ENCODE data around the gene TRPC4AP. TPM values are rescaled to one million over a fixed set of nuclear protein-coding genes. Genes with fewer than 3 reads are reported as not detected.
"Not testable (repeated sequence)": the region's sequence is repeated elsewhere in the genome, so short reads cannot be mapped to it uniquely, and the experiment has no call there.

Gene TRPC4AP
- total and polyA plus RNA-seq, 2 donors: 24.6 to 57.3 TPM

GRCh38 chr20:35077341-35077740, 15.3 kb downstream of the TRPC4AP start:
- no peak overlapping the region for H3K27ac ChIP-seq (ENCODE audit: low read depth in 1 of 2, low read length in 1 of 2)
- WGBS: over 99% methylated on average over 5 of the region's 5 CpGs
- H3K4me3 ChIP-seq (ENCODE audit: low read length in 2 of 2): no peak overlapping the region
- no peaks in the 10 kb centered on the region for H3K27me3 ChIP-seq (ENCODE audit: control insufficient read depth in 2 of 2, insufficient read depth in 1 of 2, low read length in 1 of 2)
- H3K9me3 ChIP-seq (ENCODE audit: control insufficient read depth in 2 of 2, insufficient read depth in 1 of 2, low read length in 1 of 2): no peaks in the 10 kb centered on the region
- H3K4me1 ChIP-seq (ENCODE audit: control insufficient read depth in 2 of 2, insufficient read depth in 2 of 2, low read length in 2 of 2): no peaks in the 10 kb centered on the region
- DNase-seq (ENCODE audit: low read depth in 6 of 9, low spot score in 9 of 9): no peak
- peaks cover 17 to 19% of the 10 kb centered on the region in 2 donors for H3K36me3 ChIP-seq (ENCODE audit: control insufficient read depth in 2 of 2, insufficient read depth in 2 of 2, low read length in 1 of 2)

GRCh38 chr20:35071436-35072153, 21.0 kb downstream of the TRPC4AP start:
- not testable (repeated sequence) for H3K27me3 ChIP-seq (ENCODE audit: control insufficient read depth in 2 of 2, insufficient read depth in 1 of 2, low read length in 1 of 2); H3K4me1 ChIP-seq (ENCODE audit: control insufficient read depth in 2 of 2, insufficient read depth in 2 of 2, low read length in 2 of 2); H3K27ac ChIP-seq (ENCODE audit: low read depth in 1 of 2, low read length in 1 of 2); H3K4me3 ChIP-seq (ENCODE audit: low read length in 2 of 2); H3K9me3 ChIP-seq (ENCODE audit: control insufficient read depth in 2 of 2, insufficient read depth in 1 of 2, low read length in 1 of 2); DNase-seq (ENCODE audit: low read depth in 6 of 9, low spot score in 9 of 9)
- 92% methylated on average over 8 of the region's 8 CpGs for WGBS
- H3K36me3 ChIP-seq (ENCODE audit: control insufficient read depth in 2 of 2, insufficient read depth in 2 of 2, low read length in 1 of 2): peaks cover 17 to 19% of the 10 kb centered on the region in 2 donors

GRCh38 chr20:35066194-35066593, 26.4 kb downstream of the TRPC4AP start:
- Histone ChIP-seq H3K27me3 (ENCODE audit: control insufficient read depth in 2 of 2, insufficient read depth in 1 of 2, low read length in 1 of 2) (no peaks in the 10 kb centered on the region), H3K9me3 (ENCODE audit: control insufficient read depth in 2 of 2, insufficient read depth in 1 of 2, low read length in 1 of 2) (no peaks in the 10 kb centered on the region), H3K4me1 (ENCODE audit: control insufficient read depth in 2 of 2, insufficient read depth in 2 of 2, low read length in 2 of 2) (no peaks in the 10 kb centered on the region), H3K27ac (ENCODE audit: low read depth in 1 of 2, low read length in 1 of 2) (no peak overlapping the region), H3K36me3 (ENCODE audit: control insufficient read depth in 2 of 2, insufficient read depth in 2 of 2, low read length in 1 of 2) (peaks cover 28 to 33% of the 10 kb centered on the region in 2 donors), H3K4me3 (ENCODE audit: low read length in 2 of 2) (no peak overlapping the region)
- WGBS: 97% methylated on average over 6 of the region's 6 CpGs
- no peak for DNase-seq (ENCODE audit: low read depth in 6 of 9, low spot score in 9 of 9)

GRCh38 chr20:35065181-35065580, 27.4 kb downstream of the TRPC4AP start:
- Histone ChIP-seq H3K36me3 (ENCODE audit: control insufficient read depth in 2 of 2, insufficient read depth in 2 of 2, low read length in 1 of 2) (peaks cover 27 to 33% of the 10 kb centered on the region in 2 donors), H3K9me3 (ENCODE audit: control insufficient read depth in 2 of 2, insufficient read depth in 1 of 2, low read length in 1 of 2) (no peaks in the 10 kb centered on the region), H3K27ac (ENCODE audit: low read depth in 1 of 2, low read length in 1 of 2) (no peak overlapping the region), H3K27me3 (ENCODE audit: control insufficient read depth in 2 of 2, insufficient read depth in 1 of 2, low read length in 1 of 2) (no peaks in the 10 kb centered on the region), H3K4me3 (ENCODE audit: low read length in 2 of 2) (no peak overlapping the region), H3K4me1 (ENCODE audit: control insufficient read depth in 2 of 2, insufficient read depth in 2 of 2, low read length in 2 of 2) (no peaks in the 10 kb centered on the region)
- DNase-seq (ENCODE audit: low read depth in 6 of 9, low spot score in 9 of 9): no peak

GRCh38 chr20:35063168-35063567, 29.4 kb downstream of the TRPC4AP start:
- DNase-seq (ENCODE audit: low read depth in 6 of 9, low spot score in 9 of 9): no peak
- H3K27ac ChIP-seq (ENCODE audit: low read depth in 1 of 2, low read length in 1 of 2): no peak overlapping the region
- WGBS: 99% methylated on average over 3 of the region's 3 CpGs
- peaks cover 18 to 33% of the 10 kb centered on the region in 2 donors for H3K36me3 ChIP-seq (ENCODE audit: control insufficient read depth in 2 of 2, insufficient read depth in 2 of 2, low read length in 1 of 2)
- H3K4me1 ChIP-seq (ENCODE audit: control insufficient read depth in 2 of 2, insufficient read depth in 2 of 2, low read length in 2 of 2): no peaks in the 10 kb centered on the region
- H3K9me3 ChIP-seq (ENCODE audit: control insufficient read depth in 2 of 2, insufficient read depth in 1 of 2, low read length in 1 of 2): no peaks in the 10 kb centered on the region
- H3K4me3 ChIP-seq (ENCODE audit: low read length in 2 of 2): no peak overlapping the region
- H3K27me3 ChIP-seq (ENCODE audit: control insufficient read depth in 2 of 2, insufficient read depth in 1 of 2, low read length in 1 of 2): no peaks in the 10 kb centered on the region

GRCh38 chr20:35062478-35062877, 30.1 kb downstream of the TRPC4AP start:
- H3K27ac ChIP-seq (ENCODE audit: low read depth in 1 of 2, low read length in 1 of 2): no peak overlapping the region
- H3K27me3 ChIP-seq (ENCODE audit: control insufficient read depth in 2 of 2, insufficient read depth in 1 of 2, low read length in 1 of 2): no peaks in the 10 kb centered on the region
- no peak overlapping the region for H3K4me3 ChIP-seq (ENCODE audit: low read length in 2 of 2)
- peaks cover 16 to 26% of the 10 kb centered on the region in 2 donors for H3K36me3 ChIP-seq (ENCODE audit: control insufficient read depth in 2 of 2, insufficient read depth in 2 of 2, low read length in 1 of 2)
- H3K4me1 ChIP-seq (ENCODE audit: control insufficient read depth in 2 of 2, insufficient read depth in 2 of 2, low read length in 2 of 2): no peaks in the 10 kb centered on the region
- over 99% methylated on average over 3 of the region's 3 CpGs for WGBS
- no peak for DNase-seq (ENCODE audit: low read depth in 6 of 9, low spot score in 9 of 9)
- no peaks in the 10 kb centered on the region for H3K9me3 ChIP-seq (ENCODE audit: control insufficient read depth in 2 of 2, insufficient read depth in 1 of 2, low read length in 1 of 2)

- H3K9me3 ChIP-seq (ENCODE audit: control insufficient read depth in 2 of 2, insufficient read depth in 1 of 2, low read length in 1 of 2): no peaks in the 10 kb centered on the region
- DNase-seq (ENCODE audit: low read depth in 6 of 9, low spot score in 9 of 9): no peak
- H3K27me3 ChIP-seq (ENCODE audit: control insufficient read depth in 2 of 2, insufficient read depth in 1 of 2, low read length in 1 of 2): no peaks in the 10 kb centered on the region
- H3K4me1 ChIP-seq (ENCODE audit: control insufficient read depth in 2 of 2, insufficient read depth in 2 of 2, low read length in 2 of 2): no peaks in the 10 kb centered on the region
- no peak overlapping the region for H3K27ac ChIP-seq (ENCODE audit: low read depth in 1 of 2, low read length in 1 of 2)
- H3K4me3 ChIP-seq (ENCODE audit: low read length in 2 of 2): no peak overlapping the region
- WGBS: 98% methylated on average over 5 of the region's 5 CpGs
- H3K36me3 ChIP-seq (ENCODE audit: control insufficient read depth in 2 of 2, insufficient read depth in 2 of 2, low read length in 1 of 2): peaks cover 8 to 27% of the 10 kb centered on the region in 2 donors
Measured at GRCh38 chr20:35060168-35060567, 32.4 kb downstream of the TRPC4AP start.

- Histone ChIP-seq H3K27ac (ENCODE audit: low read depth in 1 of 2, low read length in 1 of 2) (no peak overlapping the region), H3K36me3 (ENCODE audit: control insufficient read depth in 2 of 2, insufficient read depth in 2 of 2, low read length in 1 of 2) (peaks cover 11 to 29% of the 10 kb centered on the region in 2 donors), H3K9me3 (ENCODE audit: control insufficient read depth in 2 of 2, insufficient read depth in 1 of 2, low read length in 1 of 2) (no peaks in the 10 kb centered on the region), H3K4me3 (ENCODE audit: low read length in 2 of 2) (no peak overlapping the region), H3K4me1 (ENCODE audit: control insufficient read depth in 2 of 2, insufficient read depth in 2 of 2, low read length in 2 of 2) (no peaks in the 10 kb centered on the region), H3K27me3 (ENCODE audit: control insufficient read depth in 2 of 2, insufficient read depth in 1 of 2, low read length in 1 of 2) (no peaks in the 10 kb centered on the region)
- WGBS: 97% methylated on average over 14 of the region's 14 CpGs
- no peak for DNase-seq (ENCODE audit: low read depth in 6 of 9, low spot score in 9 of 9)
Measured at GRCh38 chr20:35059612-35060011, 33.0 kb downstream of the TRPC4AP start.

- peaks cover 13 to 34% of the 10 kb centered on the region in 2 donors for H3K36me3 ChIP-seq (ENCODE audit: control insufficient read depth in 2 of 2, insufficient read depth in 2 of 2, low read length in 1 of 2)
- H3K27me3 ChIP-seq (ENCODE audit: control insufficient read depth in 2 of 2, insufficient read depth in 1 of 2, low read length in 1 of 2): no peaks in the 10 kb centered on the region
- H3K4me1 ChIP-seq (ENCODE audit: control insufficient read depth in 2 of 2, insufficient read depth in 2 of 2, low read length in 2 of 2): no peaks in the 10 kb centered on the region
- no peak overlapping the region for H3K4me3 ChIP-seq (ENCODE audit: low read length in 2 of 2)
- no peak overlapping the region for H3K27ac ChIP-seq (ENCODE audit: low read depth in 1 of 2, low read length in 1 of 2)
- 98% methylated on average over 2 of the region's 2 CpGs for WGBS
- DNase-seq (ENCODE audit: low read depth in 6 of 9, low spot score in 9 of 9): no peak
- no peaks in the 10 kb centered on the region for H3K9me3 ChIP-seq (ENCODE audit: control insufficient read depth in 2 of 2, insufficient read depth in 1 of 2, low read length in 1 of 2)
Measured at GRCh38 chr20:35059110-35059509, 33.5 kb downstream of the TRPC4AP start.

Measured in thymus (tissue), 11 donors.